ENCODE results near the gene F2RL2. TPM values are rescaled to one million over a fixed set of nuclear protein-coding genes. Genes with fewer than 3 reads are reported as not detected.
"Not testable (repeated sequence)": the region's sequence is repeated elsewhere in the genome, so short reads cannot be mapped to it uniquely, and the experiment has no call there.

Gene F2RL2
- total RNA-seq, 1 experiment from 2014 or later = 0.13 TPM

- CTCF ChIA-PET = no interaction called here
- H3K36me3 ChIP-seq (ENCODE audit: control insufficient read depth, insufficient read depth, low read length) = no peaks in the 10 kb centered on the region
- intact Hi-C loops (cut with micrococcal nuclease; ENCODE audit: unreplicated experiment) = loop anchor here (10.0 kb wide), 1 partner anchor 408 kb away; no protein-coding TSS in a partner anchor
- POLR2A ChIA-PET = no interaction called here
- DNase-seq (ENCODE audit: low read depth, low spot score) (no peak), ATAC-seq (no peak)
- no TSS peak for BruUV-seq (replicated peaks)
- H3K4me3 ChIP-seq (ENCODE audit: low read depth in 2 of 2, low read length in 2 of 2) = no peak overlapping the region
- no peaks in the 10 kb centered on the region for H3K9me3 ChIP-seq (ENCODE audit: control insufficient read depth, insufficient read depth, low read depth, low read length)
- in situ Hi-C loops (cut with HindIII; ENCODE audit: low pct_unique_long_range_greater_than_20kb, low sequenced_read_pairs) = no loop called here
- H3K27me3 ChIP-seq (ENCODE audit: control insufficient read depth, insufficient read depth, low read length) = no peaks in the 10 kb centered on the region
- TF ChIP-seq CTCF (IDR thresholded peaks at IDR 0.05) (no peak), REST (IDR thresholded peaks at IDR 0.05; ENCODE audit: insufficient read depth in 1 of 2, low read depth in 2 of 2, low read length in 1 of 2) (no peak), TCF7L2 (IDR thresholded peaks at IDR 0.05; ENCODE audit: low read depth, low read length) (no peak), SIN3A (IDR thresholded peaks at IDR 0.05; ENCODE audit: borderline replicate concordance, insufficient read depth, low read depth, low read length) (no peak), POLR2AphosphoS5 (IDR thresholded peaks at IDR 0.05; ENCODE audit: low read depth, low read length) (no peak)
- no peak overlapping the region for H3K27ac ChIP-seq (ENCODE audit: low read length)
- no peaks in the 10 kb centered on the region for H3K4me1 ChIP-seq (ENCODE audit: control insufficient read depth, insufficient read depth, low read length)
Observed at GRCh38 chr5:76606701-76607100, 16.5 kb downstream of the F2RL2 start.

- CTCF ChIA-PET = no interaction called here
- POLR2A ChIA-PET = no interaction called here
- no peak for ATAC-seq
- no peaks in the 10 kb centered on the region for H3K4me1 ChIP-seq (ENCODE audit: control insufficient read depth, insufficient read depth, low read length)
- TF ChIP-seq SIN3A (IDR thresholded peaks at IDR 0.05; ENCODE audit: borderline replicate concordance, insufficient read depth, low read depth, low read length) = no peak
- TF ChIP-seq POLR2AphosphoS5 (IDR thresholded peaks at IDR 0.05; ENCODE audit: low read depth, low read length) = no peak
- TF ChIP-seq REST (IDR thresholded peaks at IDR 0.05; ENCODE audit: insufficient read depth in 1 of 2, low read depth in 2 of 2, low read length in 1 of 2) = no peak
- no peak for TF ChIP-seq CTCF (IDR thresholded peaks at IDR 0.05)
- no peak for TF ChIP-seq TCF7L2 (IDR thresholded peaks at IDR 0.05; ENCODE audit: low read depth, low read length)
- intact Hi-C loops (cut with micrococcal nuclease; ENCODE audit: unreplicated experiment) = loop anchor here (10.0 kb wide), 1 partner anchor 410 kb away; no protein-coding TSS in a partner anchor
- H3K4me3 ChIP-seq (ENCODE audit: low read depth in 2 of 2, low read length in 2 of 2) = no peak overlapping the region
- no peaks in the 10 kb centered on the region for H3K9me3 ChIP-seq (ENCODE audit: control insufficient read depth, insufficient read depth, low read depth, low read length)
- no peak overlapping the region for H3K27ac ChIP-seq (ENCODE audit: low read length)
- DNase-seq (ENCODE audit: low read depth, low spot score) = no peak
- in situ Hi-C loops (cut with HindIII; ENCODE audit: low pct_unique_long_range_greater_than_20kb, low sequenced_read_pairs) = no loop called here
- H3K36me3 ChIP-seq (ENCODE audit: control insufficient read depth, insufficient read depth, low read length) = no peaks in the 10 kb centered on the region
- no peaks in the 10 kb centered on the region for H3K27me3 ChIP-seq (ENCODE audit: control insufficient read depth, insufficient read depth, low read length)
- no TSS peak for BruUV-seq (replicated peaks)
Observed at GRCh38 chr5:76604838-76605237, 18.4 kb downstream of the F2RL2 start.

GRCh38 chr5:76603991-76604390, 19.2 kb downstream of the F2RL2 start:
- ATAC-seq; H3K27me3 ChIP-seq (ENCODE audit: control insufficient read depth, insufficient read depth, low read length); H3K36me3 ChIP-seq (ENCODE audit: control insufficient read depth, insufficient read depth, low read length); H3K9me3 ChIP-seq (ENCODE audit: control insufficient read depth, insufficient read depth, low read depth, low read length); POLR2A ChIA-PET; H3K27ac ChIP-seq (ENCODE audit: low read length); DNase-seq (ENCODE audit: low read depth, low spot score); H3K4me1 ChIP-seq (ENCODE audit: control insufficient read depth, insufficient read depth, low read length); BruUV-seq (replicated peaks); H3K4me3 ChIP-seq (ENCODE audit: low read depth in 2 of 2, low read length in 2 of 2); in situ Hi-C loops (cut with HindIII; ENCODE audit: low pct_unique_long_range_greater_than_20kb, low sequenced_read_pairs): not testable (repeated sequence)
- CTCF ChIA-PET = interaction anchor here (0.6 kb wide), 1 partner anchor 79 kb away, joined by 3 read pairs; no protein-coding TSS in a partner anchor
- intact Hi-C loops (cut with micrococcal nuclease; ENCODE audit: unreplicated experiment) = loop anchor here (10.0 kb wide), 1 partner anchor 411 kb away; no protein-coding TSS in a partner anchor
